Panc1 (cell line): Measurements from ENCODE around the gene GABRD.

Experiments
- POLR2AphosphoS5 ChIP-seq: IDR thresholded peaks from 2 replicates; pipeline ENCODE4 v1.6.1; 2012; ENCODE audit warnings: mild to moderate bottlenecking, low read depth, low read length, moderate library complexity
- TCF7L2 ChIP-seq: IDR thresholded peaks from 2 replicates; pipeline ENCODE4 v1.6.1; 2011; ENCODE audit warnings: mild to moderate bottlenecking, low read depth, low read length, inconsistent platforms
- TF ChIP-seq, protein P1 (sequence below): fragments of 450-650 bp; IDR thresholded peaks from 2 replicates; pipeline ENCODE4 v1.5.1; 2017; ENCODE audit warnings: mild to moderate bottlenecking
- TF ChIP-seq, protein P2 (sequence below), 2 experiments: IDR thresholded peaks; 2 replicates each; pipeline ENCODE4 v1.6.1; 2011 to 2012; ENCODE audit warnings: low read depth in 2 of 2, control low read depth in 1 of 2, low read length in 1 of 2, mild to moderate bottlenecking in 1 of 2, moderate library complexity in 1 of 2; ENCODE audit not compliant: insufficient read depth in 1 of 2

DNA sequence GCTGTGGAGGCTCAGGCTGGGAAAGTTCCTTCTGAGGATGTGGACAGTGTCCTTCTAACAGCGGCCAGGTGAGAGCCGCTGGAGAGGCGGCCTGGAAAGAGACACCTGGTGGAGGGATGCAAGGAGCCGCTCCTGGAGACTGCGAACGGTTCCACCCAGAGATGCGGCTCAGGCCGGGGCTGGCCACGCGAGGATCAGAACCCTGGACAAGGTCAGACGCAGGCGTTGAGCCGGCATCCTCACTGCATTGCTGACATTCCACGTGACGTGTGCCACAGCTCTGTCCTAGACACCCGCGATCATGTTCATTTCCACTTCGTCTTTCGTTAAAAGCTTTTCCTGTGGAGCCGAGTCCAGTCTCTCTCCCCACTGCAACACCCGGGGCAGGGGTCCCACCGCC is 44.3 kb upstream of the GABRD start:
- TF ChIP-seq, protein P1, sequence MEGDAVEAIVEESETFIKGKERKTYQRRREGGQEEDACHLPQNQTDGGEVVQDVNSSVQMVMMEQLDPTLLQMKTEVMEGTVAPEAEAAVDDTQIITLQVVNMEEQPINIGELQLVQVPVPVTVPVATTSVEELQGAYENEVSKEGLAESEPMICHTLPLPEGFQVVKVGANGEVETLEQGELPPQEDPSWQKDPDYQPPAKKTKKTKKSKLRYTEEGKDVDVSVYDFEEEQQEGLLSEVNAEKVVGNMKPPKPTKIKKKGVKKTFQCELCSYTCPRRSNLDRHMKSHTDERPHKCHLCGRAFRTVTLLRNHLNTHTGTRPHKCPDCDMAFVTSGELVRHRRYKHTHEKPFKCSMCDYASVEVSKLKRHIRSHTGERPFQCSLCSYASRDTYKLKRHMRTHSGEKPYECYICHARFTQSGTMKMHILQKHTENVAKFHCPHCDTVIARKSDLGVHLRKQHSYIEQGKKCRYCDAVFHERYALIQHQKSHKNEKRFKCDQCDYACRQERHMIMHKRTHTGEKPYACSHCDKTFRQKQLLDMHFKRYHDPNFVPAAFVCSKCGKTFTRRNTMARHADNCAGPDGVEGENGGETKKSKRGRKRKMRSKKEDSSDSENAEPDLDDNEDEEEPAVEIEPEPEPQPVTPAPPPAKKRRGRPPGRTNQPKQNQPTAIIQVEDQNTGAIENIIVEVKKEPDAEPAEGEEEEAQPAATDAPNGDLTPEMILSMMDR, result no peak
- TF ChIP-seq POLR2AphosphoS5 (no peak), TCF7L2 (no peak)
- TF ChIP-seq, protein P2, sequence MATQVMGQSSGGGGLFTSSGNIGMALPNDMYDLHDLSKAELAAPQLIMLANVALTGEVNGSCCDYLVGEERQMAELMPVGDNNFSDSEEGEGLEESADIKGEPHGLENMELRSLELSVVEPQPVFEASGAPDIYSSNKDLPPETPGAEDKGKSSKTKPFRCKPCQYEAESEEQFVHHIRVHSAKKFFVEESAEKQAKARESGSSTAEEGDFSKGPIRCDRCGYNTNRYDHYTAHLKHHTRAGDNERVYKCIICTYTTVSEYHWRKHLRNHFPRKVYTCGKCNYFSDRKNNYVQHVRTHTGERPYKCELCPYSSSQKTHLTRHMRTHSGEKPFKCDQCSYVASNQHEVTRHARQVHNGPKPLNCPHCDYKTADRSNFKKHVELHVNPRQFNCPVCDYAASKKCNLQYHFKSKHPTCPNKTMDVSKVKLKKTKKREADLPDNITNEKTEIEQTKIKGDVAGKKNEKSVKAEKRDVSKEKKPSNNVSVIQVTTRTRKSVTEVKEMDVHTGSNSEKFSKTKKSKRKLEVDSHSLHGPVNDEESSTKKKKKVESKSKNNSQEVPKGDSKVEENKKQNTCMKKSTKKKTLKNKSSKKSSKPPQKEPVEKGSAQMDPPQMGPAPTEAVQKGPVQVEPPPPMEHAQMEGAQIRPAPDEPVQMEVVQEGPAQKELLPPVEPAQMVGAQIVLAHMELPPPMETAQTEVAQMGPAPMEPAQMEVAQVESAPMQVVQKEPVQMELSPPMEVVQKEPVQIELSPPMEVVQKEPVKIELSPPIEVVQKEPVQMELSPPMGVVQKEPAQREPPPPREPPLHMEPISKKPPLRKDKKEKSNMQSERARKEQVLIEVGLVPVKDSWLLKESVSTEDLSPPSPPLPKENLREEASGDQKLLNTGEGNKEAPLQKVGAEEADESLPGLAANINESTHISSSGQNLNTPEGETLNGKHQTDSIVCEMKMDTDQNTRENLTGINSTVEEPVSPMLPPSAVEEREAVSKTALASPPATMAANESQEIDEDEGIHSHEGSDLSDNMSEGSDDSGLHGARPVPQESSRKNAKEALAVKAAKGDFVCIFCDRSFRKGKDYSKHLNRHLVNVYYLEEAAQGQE (IDR thresholded peaks at IDR 0.05; ENCODE audit: insufficient read depth in 1 of 2, low read depth in 2 of 2, low read length in 1 of 2), result peak in 1 of 2 experiments; percentile 77; a peak in 2 of 4 replicates
